Fibroblast of peridontal ligament (primary cell): ENCODE measurements around the gene STX1A.
A peak's percentile ranks its signal among the peaks of the same experiment; 100 is the strongest.

Experiments used
- DNase-seq: peaks from one replicate; pipeline ENCODE4 v3.0.0-alpha.2; 2010; ENCODE audit errors: extremely low read depth

Gene STX1A

DNA sequence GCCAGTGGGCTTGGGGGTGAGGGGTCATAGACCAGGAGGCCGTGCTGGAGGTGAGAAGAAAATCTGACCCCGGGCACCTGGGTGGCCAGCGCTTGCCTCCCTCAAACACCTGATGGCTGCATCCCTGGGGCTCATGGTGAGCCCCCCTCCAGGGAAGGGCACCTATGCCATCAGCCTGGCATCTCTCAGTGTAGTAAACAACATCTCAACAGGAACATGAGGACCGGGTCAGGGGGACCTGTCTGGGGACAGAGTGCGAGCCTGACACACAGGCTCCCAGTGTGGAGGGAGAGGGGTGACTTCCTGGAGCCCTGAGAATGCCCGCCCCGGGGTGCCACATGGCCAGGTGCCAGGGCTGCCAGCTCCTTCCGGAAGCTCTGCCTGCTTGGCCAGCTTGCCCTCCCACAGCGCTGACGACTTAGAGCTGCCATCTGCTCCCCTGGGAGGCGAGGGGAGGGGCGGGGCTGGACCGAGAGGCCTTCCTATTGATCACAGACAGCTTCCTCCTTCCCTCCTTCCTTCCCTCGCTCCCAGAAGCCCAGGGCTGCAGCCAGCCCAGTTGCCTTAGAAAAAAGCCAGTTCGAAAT is 12.3 kb downstream of the STX1A start:
- DNase-seq = no peak

DNA sequence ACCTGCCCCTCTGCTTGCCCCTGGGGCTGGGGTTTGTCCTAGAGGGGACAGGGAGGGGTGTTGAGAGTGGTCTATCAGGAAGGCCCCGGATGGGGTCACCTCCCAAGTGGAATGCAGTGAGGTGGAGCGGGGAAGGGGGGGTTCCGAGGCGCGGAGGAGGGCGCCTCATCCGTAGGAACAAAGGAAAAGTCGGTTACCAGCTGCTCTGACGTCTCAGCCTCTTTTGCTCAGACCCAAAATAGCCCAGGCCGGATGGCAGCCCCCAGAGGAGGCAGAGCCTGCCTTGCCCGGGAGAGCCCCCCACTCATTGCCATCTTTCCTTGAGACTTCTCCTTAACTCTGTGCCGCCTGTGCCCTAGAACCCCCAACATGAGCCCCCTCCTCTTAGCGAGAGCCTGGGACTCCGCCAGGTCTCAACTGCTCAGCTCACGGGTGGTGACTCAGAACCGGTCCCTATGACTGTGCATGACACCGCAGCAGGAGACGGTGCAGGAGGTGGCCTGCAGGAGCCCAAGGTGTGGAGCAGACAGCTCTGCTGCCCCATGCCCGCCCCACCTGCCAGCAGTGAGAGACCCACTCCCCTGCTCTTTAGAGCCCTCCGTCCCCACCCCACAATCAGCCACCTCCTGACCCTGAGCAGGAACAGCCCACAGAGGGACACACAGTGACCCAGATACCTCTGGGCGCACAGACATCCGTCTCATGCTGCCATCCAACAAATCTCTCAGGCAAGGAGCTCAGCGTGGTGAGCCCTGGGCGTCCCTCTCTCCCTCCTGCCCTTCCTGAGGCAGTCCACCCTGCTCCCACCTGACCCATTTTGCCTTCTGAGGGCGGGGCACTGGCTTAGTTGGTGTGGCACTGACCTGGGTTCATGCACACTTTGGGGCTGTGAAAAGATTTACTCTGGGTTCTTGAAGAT is 13.1 kb downstream of the STX1A start:
- DNase-seq = no peak

DNA sequence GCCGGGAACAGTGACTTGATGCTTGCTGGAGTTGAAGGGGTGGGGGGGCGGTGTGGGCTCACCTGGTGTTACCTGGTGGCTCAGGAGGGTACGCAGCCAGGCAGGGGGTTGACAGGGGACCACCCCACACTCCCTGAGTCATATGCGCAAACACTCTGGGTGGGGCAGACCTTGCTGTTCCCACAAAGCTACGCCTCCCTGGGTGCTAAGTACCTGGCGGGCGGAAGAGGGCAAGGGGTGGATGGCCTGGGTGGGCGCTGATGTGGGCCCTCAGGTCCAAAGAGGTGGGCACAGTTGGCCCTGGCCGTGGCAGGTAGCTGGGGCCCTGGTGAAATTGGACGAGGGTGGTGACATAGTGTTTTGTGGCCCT is 13.9 kb downstream of the STX1A start:
- DNase-seq = no peak

DNA sequence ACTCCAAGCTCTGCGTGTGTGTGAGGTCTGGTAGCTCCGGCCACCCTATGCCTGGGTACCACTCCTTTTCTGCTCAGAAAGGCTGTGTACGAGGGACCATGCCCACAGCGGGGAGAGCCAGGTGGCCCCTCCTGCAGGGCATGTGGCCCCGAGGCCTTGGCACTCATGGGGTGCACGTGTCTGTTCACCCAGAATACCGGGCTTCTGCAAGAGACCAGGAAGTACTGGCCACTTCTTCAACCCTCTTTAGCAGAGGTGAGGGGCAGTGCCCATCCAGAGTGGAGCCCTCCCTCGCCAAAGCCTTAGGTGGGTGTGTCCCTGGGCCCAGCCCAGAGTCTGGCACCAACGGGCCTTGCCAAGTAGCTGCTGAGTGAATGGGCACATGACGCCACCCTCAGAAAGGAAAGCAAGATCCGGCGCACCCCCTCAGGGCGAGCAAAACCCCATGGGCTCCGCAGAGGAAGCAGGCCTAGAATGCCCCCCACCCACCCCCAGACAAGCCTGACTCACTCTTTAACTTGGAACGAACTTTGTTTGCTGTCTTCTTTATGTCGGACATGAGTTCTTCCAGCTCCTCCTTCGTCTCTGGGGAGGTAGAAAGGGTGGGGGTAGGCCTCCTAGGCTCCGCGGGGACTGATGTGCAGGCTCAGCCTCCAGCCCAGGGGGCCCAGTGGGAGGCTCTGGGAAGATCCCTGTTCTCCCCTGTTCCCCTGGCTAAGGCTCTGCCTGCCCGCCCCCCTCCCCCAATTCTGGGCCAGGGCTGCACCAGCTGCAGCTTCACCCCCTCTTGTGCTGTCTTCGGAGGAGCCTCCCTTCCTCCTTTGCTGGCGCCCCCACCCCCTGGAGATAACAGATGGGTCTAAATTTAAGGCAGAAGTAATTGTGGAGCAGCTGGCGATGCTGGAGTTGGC is 14.6 kb downstream of the STX1A start:
- peak; percentile 30 for DNase-seq

DNA sequence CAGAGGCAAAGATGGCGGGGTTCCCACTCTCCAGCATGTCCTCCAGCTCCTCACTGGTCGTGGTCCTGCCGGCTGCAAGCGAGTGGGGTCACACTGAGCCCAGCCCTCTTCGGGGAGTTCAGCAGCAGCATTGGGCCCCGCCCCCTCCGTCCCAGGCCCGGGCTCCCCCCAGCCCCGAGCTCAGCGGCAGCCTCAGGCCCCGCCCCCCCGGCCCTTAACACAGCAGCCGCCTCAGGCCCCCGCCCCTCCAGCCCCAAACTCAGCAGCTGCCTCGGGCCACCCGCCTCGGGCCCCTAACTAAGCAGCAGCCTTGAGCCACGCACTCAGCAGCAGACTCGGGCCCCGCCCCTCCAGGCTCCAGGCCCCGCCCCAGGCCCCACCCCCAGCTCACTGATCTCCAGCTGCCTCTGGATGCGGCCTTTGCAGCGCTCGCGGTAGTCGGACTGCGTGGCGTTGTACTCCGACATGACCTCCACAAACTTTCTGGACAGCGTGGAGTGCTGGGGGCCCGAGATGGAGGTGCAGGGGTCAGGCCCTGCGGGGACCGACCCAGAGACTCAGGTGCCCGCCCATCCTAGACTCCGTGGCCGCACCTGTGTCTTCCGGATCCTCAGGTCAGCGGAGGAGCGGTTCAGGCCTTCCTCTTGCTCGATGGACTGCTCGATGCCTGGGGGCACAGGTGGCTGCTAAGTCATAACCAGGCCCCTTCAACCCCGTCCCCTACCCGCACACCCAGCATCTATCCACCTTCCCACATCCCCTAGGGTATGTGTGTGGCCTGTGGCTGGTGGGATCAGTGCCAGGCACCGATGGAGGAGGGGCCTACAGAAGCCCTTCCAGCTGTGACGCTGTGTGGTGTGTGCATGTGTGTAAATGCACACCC is 15.5 kb downstream of the STX1A start:
- DNase-seq = no peak

DNA sequence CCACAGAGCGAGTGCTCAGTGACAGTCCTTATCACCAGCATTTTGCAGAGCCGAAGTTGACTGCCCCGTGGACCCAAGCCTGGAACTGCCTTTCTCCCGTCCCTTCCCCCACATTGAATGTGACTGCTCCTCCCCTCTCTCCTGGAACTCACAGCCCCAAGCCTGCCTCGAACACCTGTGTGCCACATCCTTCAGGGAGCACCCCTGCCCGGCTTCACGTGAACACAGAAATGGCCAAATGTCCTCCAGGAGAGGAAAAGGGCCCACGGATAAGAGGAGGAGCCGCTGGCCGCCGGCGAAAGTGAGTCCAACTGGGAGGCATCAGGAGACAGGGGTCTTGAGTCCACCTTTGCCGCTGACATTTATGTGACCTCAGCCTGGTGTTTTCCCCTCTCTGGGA is 16.2 kb downstream of the STX1A start:
- DNase-seq = no peak

DNA sequence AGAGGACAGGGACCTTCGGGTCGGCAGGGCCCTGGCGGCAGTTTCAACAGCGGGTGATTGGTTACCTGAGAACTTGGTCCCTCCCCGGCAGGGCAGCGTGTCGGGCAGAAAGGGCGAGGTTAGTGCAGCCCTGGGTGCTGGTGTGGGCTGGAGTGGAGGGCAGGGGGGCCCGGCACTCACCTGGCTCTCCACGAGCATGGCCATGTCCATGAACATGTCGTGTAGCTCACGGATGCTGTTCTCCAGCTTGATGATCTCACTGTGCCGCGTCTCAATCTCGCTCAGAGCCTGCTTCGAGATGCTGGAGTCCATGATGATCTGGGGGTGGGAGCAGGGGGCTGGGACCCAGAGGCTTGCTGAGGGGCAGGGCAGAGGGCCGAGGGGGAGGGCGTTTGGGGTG is 16.8 kb downstream of the STX1A start:
- no peak for DNase-seq

DNA sequence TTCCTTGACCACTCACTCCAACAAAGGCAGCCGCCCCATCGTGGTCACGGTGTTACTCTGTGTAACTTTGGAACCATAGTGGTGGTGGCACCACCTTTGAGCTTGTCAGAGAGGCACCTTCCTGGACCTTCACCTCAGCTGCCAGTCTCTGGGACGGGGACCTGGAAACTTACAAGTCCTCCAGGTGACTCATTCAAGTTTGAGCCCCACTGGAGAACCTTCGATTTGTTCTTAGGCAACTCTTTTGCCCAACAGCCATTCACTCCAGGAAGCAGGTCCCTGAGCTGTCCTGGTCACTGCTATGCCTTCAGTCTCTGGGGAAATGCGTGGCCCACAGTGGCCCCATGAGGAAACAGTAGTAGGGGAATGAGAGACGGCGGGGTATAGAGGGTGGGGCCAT is 17.2 kb downstream of the STX1A start:
- no peak for DNase-seq

DNA sequence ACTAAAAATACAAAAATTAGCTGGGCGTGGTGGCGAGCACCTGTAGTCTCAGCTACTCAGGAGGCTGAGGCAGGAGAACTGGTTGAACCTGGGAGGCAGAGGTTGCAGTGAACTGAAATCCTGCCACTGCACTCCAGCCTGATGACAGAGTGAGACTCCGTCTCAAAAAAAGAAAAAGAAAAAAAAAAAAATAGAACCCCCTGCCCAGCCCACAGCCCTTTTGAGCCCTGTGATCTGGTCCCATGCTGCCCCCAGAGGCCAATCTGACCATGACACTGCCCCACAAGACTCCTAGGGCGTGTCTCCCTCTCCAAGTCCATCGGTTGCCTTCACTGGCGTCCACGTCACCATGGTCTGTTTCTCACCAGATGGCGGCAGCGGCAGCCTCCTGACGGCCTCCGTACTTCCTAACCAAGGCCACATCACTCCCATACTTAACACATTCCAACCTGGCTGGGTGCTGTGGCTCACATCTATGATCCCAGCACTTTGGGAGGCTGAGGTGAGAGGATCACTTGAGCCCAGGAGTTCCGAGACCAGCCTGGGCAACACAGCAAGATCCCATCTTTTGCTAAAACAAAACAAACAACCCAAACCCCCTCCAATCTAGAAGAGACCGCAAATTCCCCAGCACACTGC is 18.0 kb downstream of the STX1A start:
- DNase-seq = peak; percentile 41

DNA sequence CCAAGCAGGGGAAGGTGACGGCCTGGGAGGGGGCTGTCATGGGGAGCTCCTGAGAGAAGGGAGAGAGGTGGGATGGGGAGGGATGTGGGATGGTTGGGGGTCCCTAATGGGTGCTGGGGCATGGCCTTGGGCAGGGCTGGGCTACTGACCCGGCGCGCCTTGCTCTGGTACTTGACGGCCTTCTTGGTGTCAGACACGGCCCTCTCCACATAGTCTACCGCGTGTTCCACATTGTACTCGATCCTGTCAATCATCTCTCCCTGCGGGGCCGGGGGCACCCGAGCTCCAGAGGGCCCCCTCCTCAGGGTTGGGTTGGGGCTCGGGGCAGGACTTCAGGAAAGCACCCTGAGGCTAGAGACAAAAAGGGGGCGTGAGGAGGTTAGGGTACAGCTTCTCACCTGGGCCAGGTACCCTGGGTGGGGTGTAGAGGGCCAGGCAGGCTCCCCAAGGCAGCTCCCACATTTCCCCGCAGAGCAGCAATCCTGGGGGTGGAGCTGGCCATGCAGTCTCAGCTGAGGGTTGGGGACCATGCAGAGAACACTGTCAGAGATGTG is 18.8 kb downstream of the STX1A start:
- no peak for DNase-seq

DNA sequence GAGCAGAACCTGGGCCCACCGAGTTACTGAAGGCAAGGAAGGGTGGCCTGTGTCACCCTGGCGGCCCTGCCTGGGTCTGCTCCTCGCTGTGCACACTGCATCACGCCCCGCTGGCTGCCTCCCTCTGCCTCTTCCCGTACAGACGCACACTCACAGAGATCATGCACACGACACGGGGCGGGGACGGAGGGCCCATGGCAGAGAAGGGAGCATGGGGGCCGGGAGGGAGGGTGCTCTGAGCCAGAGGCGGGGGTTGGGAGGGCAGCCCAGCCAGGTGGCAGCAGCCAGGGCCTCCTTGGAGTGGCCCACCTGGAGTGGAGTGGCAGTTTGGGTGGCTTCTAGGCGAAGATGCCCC is 19.4 kb downstream of the STX1A start:
- no peak for DNase-seq

DNA sequence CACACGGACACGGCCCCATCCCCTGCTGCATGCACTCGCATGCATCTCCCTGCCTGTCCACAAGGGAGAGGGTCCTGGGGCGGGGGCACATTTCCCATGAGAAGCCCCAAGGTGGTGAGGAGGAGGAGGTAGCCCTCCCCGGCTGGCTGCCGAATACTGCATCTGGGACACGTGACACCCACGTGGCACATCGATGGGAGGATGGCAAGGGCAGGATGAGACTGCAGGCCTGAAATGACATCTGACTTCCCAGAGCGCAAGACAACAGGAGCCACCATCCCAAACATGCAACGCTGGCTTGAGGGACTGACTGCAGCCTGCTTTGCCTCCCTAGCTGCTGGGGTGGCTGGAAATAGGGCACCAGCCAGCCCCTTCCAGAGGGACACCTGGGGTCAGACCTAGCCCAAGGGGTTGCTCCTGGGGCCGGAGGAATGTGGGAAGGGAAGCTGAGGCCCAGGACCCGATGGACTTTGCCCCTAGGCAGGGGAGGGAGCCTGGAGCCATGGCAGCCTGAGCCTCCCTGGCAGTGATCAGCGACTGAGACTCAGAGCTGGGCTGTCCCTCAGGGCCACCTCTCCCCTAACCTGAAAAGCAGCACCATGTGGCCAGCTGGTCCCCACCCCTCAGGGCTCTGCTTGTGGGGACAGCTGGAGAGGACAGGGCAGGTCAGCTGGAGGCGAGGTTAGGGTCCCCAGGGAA is 19.9 kb downstream of the STX1A start:
- DNase-seq = no peak

DNA sequence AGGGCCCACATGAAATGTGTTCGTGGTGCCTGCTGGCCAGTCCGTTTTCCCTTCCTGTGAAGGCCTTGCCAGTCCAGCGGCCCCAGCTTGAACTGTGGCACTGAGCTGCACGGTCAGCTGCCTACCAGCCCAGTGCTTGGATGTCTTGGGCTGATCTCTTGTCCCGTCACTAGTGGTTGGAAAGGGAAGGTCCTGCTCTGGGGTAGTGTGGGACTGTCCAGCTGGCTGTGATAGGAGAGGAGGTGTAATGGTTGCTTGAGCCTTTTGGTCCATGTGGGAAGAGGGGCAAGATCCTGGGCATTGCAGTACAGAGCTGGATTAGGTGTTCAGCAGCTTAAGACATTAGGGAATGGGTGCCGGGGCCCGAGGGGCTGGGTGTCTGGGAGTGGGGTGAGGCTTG is 21.1 kb downstream of the STX1A start:
- no peak for DNase-seq

DNA sequence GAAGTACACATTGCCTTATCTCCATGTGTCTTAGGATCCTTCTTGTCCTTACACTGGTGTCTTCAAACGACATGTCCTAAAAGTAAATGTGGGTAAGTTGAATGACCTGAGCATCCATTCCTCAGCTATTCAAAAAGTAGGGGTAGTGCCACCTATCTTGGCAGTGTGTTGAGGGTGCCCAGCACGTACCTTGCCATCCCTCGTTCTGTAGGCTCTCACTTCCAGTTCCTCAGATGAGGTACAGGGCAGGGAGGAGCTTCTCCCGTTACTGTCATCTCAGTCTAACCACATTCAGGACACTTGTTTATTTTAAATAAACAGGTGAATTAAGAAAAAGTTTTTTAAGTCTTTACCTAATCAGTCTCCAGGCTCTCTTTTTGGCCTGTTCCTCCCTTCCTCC is 23.1 kb downstream of the STX1A start:
- no peak for DNase-seq

DNA sequence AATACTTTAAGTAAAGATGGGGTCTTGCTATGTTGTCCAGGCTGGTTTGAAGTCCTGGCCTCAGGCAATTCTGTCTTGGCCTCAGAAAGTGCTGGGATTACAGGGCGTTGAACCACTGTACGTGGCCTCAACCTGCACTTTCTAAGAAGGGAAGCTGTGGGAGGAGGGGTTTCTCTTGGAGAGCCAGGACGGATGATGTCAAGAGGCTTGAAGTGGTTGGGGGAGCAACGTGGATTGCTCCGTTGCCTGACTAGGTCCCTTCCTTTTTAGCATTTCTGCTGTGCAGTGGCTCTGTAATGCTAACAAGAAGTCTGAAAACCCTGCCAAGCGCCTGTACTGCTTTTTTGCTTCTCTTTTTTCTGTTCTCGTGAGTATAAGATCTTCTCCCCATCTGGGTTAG is 28.8 kb downstream of the STX1A start:
- no peak for DNase-seq

DNA sequence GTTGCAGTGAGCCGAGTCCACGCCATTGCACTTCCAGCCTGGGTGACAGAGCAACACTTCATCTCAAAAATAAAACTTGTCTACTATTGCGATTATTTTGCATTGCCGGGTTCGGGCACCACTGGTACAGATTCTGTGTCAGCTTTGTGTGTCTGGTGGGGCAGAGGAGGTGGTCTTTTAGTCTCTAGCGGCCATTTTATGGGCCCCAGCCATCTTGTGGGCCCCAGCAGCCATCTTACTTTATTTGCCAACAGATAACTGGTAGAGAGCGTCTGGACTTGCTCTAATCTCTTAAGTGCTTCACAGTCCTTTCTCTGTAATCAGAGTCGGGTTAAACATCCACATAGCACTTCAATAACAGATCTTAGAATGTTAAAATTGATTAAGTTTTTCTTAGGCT is 31.2 kb downstream of the STX1A start:
- DNase-seq = no peak

DNA sequence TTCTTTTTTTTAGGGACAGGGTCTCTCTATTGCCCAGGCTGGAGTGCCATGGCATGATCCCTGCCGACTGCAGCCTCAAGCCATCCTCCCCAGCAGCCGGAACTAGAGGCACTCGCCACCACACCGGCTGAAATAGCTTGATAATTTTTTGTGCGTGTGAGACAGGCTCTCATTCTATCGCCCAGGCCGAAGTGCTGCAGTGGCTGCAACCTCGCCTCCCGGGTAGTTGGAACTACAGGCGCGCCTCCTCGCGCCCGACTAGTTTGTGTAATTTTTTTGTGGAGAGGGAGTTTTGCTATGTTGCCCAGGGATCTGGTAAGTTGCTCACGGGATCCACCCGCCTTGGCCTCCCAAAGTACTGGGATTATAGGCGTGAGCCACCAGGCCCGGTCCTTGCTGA is 34.2 kb downstream of the STX1A start:
- DNase-seq = no peak

DNA sequence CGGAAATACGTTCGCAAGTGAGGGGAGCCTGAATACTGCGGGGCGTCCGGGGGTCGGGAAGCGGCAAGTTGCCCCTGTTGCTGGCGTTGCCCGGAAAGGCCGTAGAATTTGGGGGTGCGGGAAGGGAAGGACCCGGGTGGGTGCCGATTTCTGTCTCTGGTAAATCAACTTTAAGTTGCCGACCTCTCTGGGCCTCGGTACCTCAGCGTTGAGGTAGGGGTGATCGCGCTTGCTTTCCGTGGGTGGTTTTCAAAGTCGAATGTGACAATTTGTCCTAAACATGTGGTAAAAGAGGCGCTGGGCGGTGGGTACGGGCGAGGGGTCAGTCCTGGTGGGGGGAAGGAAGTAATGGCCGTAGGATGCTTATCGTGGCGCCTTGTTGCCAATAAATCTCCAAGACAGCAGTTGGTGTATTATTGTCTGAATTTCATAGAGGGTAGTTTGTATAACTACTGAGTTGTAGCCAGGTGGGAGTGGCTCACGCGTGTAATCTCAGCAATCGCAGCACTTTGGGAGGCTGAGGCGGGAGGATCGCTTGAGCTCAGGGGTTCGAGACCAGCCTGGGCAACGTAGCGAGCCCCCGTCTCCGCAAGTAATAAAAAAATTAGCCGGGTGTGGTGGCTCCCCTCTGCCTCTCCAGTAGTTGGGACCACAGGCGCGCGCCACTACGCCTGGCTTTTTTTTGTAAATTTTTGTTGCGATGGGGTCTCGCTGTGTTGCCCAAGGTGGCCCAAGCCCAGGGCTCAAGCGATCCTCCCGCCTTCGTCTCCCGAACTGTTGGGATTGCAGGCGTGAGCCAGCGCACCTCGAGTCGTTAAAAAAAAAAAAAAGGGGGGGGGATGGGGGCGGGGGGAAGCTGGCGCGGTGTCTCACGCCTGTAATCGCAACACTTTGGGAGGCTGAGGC is 35.4 kb downstream of the STX1A start:
- DNase-seq = peak; percentile 16
